ENCODE results near the gene ACSS3.
"Not testable (repeated sequence)": the region's sequence is repeated elsewhere in the genome, so short reads cannot be mapped to it uniquely, and the experiment has no call there.

Gene ACSS3

GRCh38 chr12:81077686-81078441, at the start of gene ACSS3:
Gene ACSS3, plus strand, starts transcription at chr12:81078079. Its CDS starts 42 bp downstream, at chr12:81078121.
- no peak for DNase-seq

GRCh38 chr12:81034926-81035325, 43.0 kb upstream of the ACSS3 start:
- DNase-seq = no peak

- DNase-seq = no peak
These were observed 38.6 kb upstream of the ACSS3 start for GRCh38 chr12:81039231-81039630.

- no peak for DNase-seq
These were observed 33.7 kb upstream of the ACSS3 start for GRCh38 chr12:81043979-81044740.

GRCh38 chr12:81064971-81065370, 12.9 kb upstream of the ACSS3 start:
- not testable (repeated sequence) for DNase-seq

GRCh38 chr12:81070846-81071245, 7.0 kb upstream of the ACSS3 start:
- DNase-seq = no peak

- DNase-seq = no peak
These were observed 2.3 kb upstream of the ACSS3 start for GRCh38 chr12:81075539-81075938.

- no peak for DNase-seq
These were observed 572 bp upstream of the ACSS3 start for GRCh38 chr12:81077329-81077685.

- DNase-seq = no peak
These were observed 754 bp downstream of the ACSS3 start for GRCh38 chr12:81078469-81079196.

GRCh38 chr12:81079280-81080076, 1.6 kb downstream of the ACSS3 start:
- no peak for DNase-seq

- DNase-seq = no peak
These were observed 2.6 kb downstream of the ACSS3 start for GRCh38 chr12:81080431-81080983.

GRCh38 chr12:81081726-81082125, 3.8 kb downstream of the ACSS3 start:
- no peak for DNase-seq

GRCh38 chr12:81083018-81083417, 5.1 kb downstream of the ACSS3 start:
- DNase-seq = no peak

GRCh38 chr12:81083906-81084513, 6.1 kb downstream of the ACSS3 start:
- no peak for DNase-seq

- no peak for DNase-seq
These were observed 7.0 kb downstream of the ACSS3 start for GRCh38 chr12:81084811-81085350.

GRCh38 chr12:81085832-81086231, 8.0 kb downstream of the ACSS3 start:
- DNase-seq = no peak

- DNase-seq = no peak
These were observed 8.5 kb downstream of the ACSS3 start for GRCh38 chr12:81086342-81086741.

GRCh38 chr12:81088221-81088620, 10.3 kb downstream of the ACSS3 start:
- DNase-seq = no peak

- DNase-seq = no peak
These were observed 11.5 kb downstream of the ACSS3 start for GRCh38 chr12:81089412-81089811.

GRCh38 chr12:81092053-81092452, 14.2 kb downstream of the ACSS3 start:
- DNase-seq = no peak

- DNase-seq = no peak
These were observed 17.0 kb downstream of the ACSS3 start for GRCh38 chr12:81094718-81095360.

Measured in hematopoietic multipotent progenitor cell treated with erythropoietin and hydrocortisone succinate and interleukin-3 and kit ligand, for 8 days (in vitro differentiated cells).